GM19025 (cell line): ENCODE data around the gene AOAH.

ENCODE experiments used
- ATAC-seq: cut with Tn5 transposase; IDR thresholded peaks from one replicate; pipeline ENCODE4 v1.9.1; 2021; ENCODE audit warnings: mild to moderate bottlenecking, low read depth, moderate library complexity; ENCODE audit not compliant: unreplicated experiment

AOAH gene

DNA sequence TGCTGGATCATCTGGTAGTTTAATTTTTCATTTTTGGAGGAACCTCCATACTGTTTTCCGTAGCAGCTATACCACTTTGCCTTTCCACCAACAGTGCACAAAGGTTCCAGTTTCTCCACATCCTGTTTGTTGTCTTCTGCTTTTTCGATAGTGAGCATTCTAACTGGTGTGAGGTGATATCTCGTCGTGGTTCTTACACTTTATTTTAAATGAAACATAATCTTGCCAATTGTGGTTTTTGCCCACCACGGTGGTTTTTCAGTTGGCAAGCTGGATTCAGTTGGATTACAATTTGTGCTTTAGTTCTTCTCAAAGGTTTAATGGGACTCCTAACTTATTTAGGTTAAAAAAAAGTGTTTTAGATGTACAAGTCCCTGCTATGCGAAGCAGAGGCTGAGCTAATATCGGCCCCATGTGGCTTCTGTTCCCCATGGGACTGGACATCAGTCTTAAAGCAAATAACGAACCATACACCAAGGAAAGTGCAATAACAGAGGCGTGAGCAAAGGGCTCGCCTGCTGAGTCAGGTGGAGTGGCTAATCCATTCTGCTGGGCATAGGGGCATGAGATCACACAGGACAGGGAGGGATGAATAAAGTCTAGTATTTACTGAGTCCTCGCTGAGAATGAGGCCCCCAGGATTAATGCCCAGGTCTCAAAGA, 153.6 kb downstream of the AOAH start:
- ATAC-seq, result no peak

DNA sequence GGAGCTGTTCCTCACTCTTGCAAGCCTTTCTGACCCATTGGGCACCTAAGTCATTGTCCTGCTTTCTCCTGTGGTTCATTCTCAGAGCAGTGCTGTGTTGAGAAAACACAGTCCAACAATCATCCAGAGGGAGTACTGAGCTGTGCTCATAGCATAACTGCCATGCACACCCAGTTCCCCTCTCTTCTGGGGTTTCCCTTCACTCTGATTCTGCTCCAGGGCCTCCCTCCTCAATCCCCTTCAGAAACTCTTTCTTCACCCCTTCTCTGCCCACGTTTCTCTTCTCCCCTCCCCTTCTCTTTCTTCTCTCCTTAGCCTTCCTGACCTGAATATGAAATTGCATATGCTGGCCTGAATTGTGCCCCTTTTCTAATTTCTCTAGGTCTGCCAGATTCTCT, 155.8 kb downstream of the AOAH start:
- ATAC-seq, result no peak

DNA sequence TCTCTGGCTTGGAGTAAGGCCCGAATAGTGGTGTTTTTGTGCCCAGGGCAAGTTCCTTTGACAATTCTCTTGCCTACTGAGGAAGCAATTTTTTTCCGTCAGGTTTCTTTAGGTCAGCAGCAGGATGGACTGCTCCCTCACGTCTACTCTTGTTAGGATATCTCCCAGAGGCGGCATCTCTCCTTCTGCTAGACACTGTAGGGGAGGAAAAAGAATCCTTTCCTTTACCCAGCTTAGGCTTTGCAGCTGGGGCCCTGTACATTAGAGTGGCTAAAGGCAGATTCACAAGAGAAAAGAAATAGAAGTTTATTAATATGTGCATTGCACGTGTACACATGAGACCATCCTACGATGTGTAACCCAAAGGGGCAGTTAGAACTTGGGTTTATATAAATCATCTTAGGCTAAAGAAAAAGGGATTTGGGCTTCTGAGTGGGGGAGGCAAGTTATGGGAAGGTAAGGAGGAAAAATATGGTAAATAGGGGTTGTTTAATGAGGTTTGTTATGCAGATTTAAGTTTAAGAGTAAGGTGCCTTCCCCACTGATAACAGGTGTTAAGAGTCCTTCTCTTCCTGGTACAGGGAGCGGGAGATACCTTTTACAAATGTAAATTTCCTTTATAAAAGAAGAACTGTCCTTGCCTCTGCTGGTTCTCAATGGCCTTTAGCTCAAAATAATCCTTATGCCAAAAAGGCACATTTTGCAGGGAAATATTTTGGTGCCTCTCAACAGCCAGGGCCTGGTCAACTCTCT, 156.4 kb downstream of the AOAH start:
- ATAC-seq, result no peak

DNA sequence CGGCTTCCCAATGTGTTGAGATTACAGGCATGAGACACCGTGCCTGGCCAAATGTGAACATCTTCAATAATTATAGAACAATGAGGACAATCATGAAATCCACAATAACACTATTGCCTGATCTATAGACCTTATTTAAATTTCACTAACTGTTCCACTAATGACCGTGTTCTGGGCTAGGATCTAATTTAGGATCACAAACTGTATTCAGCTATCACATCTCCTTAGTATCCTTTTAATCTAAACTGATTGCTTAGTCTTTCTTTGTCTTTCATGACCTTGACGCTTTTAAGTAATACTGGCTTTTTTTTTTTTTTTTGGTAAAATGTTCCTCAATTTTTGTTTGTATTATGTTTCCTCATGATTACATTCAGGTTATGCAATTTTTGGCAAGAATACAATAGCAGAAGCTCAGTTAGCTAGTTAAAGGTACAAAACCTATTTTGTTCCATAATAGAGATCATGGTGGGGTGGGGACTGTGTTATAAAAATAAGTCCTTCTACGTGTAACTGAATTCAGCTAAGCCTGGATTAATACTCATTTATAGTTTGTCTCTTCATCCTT, 158.4 kb downstream of the AOAH start:
- no peak for ATAC-seq

DNA sequence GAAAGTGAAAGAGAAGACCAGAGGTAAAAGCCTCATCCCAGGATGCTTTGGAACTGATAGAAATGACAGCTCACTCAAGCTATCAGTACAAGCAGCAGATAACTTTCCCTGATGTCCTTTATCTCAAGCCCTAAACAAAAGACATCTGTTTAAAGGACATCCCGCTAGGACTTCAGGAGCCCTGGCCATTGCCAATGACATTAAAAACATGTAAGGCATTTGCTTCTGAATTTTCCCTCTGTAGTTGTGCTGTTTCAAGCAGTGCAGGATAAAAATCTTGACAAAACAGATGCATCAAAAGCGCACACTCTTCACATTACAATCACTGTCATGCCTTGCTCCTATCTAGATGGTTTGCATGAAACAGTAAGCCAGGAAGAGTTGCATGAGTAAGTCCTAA, 159.8 kb downstream of the AOAH start:
- ATAC-seq, result no peak

DNA sequence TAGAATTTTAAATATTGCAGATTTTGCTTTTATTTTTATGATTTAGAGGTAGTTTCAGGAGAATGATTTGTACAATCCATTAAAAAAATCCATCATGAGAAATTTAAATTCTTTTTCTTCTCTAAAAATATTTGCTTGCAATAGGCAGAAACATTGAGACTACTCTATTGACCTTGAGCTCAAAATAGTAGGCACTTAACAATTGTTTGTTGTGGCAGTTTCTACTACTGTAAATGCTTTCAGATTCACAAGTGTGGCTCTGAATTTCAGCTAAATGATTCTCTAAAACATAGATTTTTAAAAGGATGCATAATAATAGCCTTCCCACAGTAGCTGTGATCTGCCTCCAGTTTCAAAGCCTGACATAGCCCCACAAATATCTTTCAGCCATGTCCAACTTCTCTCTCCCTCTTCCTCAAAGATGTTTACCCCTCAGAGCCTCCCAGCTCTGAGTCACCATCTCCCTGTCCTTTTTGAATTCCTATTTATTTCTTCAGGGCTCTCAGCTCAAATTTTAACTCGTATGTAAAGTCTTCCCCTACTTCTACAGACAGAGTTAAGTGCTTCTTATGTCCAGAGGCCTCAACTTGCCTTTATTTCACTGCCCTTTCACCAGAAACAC, 160.5 kb downstream of the AOAH start:
- ATAC-seq, result no peak

- ATAC-seq, result no peak
Measured at GRCh38 chr7:36562121-36562520, 162.2 kb downstream of the AOAH start.

DNA sequence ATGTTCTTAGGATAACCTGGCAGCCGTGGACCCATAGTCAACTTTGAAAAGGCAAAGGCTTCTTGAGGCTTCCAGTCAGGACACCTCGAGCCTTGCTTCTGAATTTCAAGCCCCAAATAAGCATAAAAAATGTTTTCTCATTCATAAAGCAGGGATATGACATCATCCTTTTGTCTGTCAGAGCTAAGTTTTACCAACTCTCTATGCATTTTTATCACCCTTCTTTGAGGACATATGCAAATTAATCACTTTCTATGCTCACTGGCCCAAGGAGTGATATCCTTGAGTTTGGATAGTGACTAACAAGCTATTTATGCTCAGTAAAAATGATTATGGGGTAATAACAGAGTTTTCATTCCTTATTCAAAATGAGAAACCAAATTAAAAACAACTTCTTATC, 175.3 kb downstream of the AOAH start:
- ATAC-seq, result no peak

GRCh38 chr7:36547416-36547815, 176.9 kb downstream of the AOAH start:
- ATAC-seq, result no peak

- no peak for ATAC-seq
Measured at GRCh38 chr7:36546331-36546730, 178.0 kb downstream of the AOAH start.

- no peak for ATAC-seq
Measured at GRCh38 chr7:36545291-36545690, 179.0 kb downstream of the AOAH start.

DNA sequence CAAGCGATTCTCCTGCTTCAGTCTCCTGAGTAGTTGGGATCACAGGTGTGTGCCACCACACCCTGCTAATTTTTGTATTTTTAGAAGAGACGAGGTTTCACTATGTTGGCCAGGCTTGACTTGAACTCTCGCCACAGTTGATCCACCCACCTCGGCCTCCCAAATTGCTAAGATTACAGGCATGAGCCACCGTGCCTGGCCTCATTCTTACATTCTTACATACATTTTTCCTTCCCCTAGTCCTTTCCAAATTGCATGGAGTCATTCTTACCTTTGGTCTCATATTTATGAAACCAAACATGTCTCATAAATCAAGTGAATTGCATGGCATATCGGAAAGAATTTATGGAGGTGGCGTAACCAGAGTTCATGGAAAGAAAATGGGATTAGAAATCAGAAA, 186.2 kb downstream of the AOAH start:
- ATAC-seq, result no peak

DNA sequence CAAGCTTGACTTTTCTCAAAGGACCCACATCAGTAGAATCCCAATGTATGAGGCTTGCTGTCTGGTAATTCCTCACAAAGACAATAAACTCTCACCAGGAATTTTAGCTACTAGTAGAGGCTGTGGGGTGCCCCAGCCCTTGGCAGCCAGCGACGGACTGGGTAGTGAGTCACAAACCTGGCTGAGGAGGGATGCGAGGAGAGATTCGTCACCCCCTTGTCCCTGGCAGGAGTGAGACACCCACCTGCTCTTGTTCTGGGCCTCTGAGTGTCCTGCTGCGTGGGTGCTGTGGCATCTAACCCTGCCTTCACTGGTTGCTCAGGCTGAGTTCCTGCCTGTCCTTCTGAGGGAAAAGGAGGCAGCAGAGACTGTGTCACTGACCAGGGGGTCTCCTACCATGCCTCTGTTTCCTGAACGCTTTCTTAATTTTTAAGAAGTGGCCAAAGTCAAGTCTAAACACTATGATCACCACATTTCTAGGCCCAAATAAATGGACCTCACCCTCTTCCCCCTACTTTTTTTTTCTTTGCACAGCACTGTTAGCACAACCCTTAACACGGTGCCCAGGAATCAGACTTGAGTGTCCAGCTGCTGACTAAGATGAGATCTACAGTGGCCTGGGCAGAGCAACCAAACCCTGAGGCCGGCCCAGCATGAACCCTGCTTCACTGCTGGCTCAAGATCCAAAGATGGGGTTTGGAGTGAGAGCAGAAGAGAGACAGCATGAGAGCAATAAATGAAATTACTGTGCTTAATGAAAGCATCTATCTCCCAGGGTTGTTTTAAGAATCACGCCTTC, 188.2 kb downstream of the AOAH start:
- no peak for ATAC-seq

GRCh38 chr7:36533717-36534116, 190.6 kb downstream of the AOAH start:
- no peak for ATAC-seq

GRCh38 chr7:36532981-36533499, 191.3 kb downstream of the AOAH start:
- ATAC-seq, result no peak

GRCh38 chr7:36531951-36532350, 192.3 kb downstream of the AOAH start:
- no peak for ATAC-seq

DNA sequence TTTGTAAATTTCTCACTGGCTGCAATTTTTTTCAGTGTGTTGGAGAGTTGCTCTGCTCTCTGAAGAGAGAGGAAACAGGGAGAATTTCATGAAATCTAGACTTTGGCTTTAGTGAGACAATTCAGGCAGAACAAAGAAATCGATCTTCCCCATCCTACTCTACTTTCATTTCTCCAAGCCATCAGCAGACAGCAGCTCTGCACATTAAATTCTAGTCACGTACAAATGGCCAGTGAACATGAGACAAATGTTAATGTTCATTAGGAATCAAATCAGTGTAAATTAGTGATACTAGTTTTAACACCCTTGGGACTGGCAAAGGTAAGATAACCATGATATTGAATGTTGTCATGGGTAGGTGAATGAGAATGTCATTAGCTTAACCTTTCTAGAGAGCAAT, 193.8 kb downstream of the AOAH start:
- ATAC-seq, result no peak

- ATAC-seq, result no peak
Measured at GRCh38 chr7:36527549-36527913, 196.8 kb downstream of the AOAH start.

DNA sequence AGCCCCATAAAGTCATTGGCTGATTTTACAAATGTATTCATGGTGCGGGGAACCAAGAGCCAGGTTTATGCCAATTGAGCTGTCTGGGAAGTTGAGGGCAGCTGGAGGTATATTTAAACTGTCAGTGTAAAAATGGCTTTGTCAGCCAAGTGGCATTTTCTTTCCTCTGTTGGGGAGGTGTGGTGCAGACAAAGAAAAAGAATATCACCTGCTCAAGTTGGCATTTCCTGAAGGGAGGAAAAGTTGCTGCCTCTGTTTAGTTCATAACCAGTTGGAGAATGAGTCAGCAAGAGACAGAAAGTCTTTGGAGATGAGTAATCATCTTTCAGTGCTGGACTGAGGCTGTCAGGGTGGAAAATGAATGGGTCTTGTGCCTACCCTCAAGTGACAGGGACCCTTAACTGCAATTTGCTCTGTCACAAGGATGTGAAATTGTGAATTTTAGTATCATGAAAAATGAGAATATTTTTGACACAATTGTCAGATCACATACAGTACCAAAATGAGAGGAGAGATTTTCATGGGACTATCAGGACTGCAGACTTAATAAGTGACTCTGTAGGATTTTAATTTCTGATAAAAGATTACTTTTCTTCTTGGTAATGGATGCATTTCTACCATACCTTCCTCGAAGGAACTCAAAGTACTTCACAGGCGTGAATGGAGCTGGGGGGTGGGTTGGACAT, 197.3 kb downstream of the AOAH start:
- peak; percentile 49 for ATAC-seq
